Measurements from ENCODE around the gene HELZ. TPM values are rescaled to one million over a fixed set of nuclear protein-coding genes. Genes with fewer than 3 reads are reported as not detected.

Gene HELZ
- total and polyA plus RNA-seq, 5 donors from 2014 or later = 48.3 to 130 (median 56.7) TPM

DNA sequence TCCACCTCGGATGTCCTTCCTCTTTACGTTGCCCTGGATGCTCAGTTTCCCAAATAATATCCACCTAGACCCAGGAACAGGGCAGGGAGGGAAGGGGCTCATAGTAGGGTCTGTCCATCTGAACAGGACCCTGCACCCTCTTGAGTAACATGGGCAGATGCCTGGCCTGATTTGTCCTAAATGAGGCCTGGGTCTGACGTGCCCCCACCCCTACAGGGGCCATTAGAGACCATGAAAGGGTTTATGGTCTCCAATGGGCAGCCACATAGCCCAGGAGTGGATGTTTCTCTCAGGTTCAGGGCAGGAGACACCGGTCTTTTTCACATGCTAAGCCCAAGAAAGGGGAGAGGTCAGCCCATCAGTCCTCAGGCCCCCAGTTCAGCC lies 193.8 kb downstream of the HELZ start:
- Histone ChIP-seq H3K36me3 (ENCODE audit: control insufficient read depth, insufficient read depth, low read length) (no peaks in the 10 kb centered on the region), H3K27ac (ENCODE audit: insufficient read depth, low read length, poor library complexity, severe bottlenecking) (no peak overlapping the region), H3K27me3 (ENCODE audit: control insufficient read depth, insufficient read depth, low read length) (peaks cover 3% of the 10 kb centered on the region), H3K9me3 (ENCODE audit: control insufficient read depth in 2 of 2, low read length in 2 of 2) (peaks cover 18 to 27% of the 10 kb centered on the region in 2 experiments), H3K4me1 (ENCODE audit: control insufficient read depth, insufficient read depth, low read length, poor library complexity, severe bottlenecking) (no peaks in the 10 kb centered on the region), H3K4me3 (ENCODE audit: low read depth, low read length) (no peak overlapping the region)
- no peak for ATAC-seq (ENCODE audit: low read depth in 2 of 2)
- DNase-seq = no peak
- Mint-ChIP-seq H3K4me1 (peaks cover 0 to 3% (median 0%) of the 10 kb centered on the region in 4 donors), H3K4me3 (no peak overlapping the region), H3K27ac (no peak overlapping the region), H3K9me3 (peaks cover 0 to 30% (median 4%) of the 10 kb centered on the region in 7 donors), H3K27me3 (peaks cover 5% of the 10 kb centered on the region), H3K36me3 (no peaks in the 10 kb centered on the region)

DNA sequence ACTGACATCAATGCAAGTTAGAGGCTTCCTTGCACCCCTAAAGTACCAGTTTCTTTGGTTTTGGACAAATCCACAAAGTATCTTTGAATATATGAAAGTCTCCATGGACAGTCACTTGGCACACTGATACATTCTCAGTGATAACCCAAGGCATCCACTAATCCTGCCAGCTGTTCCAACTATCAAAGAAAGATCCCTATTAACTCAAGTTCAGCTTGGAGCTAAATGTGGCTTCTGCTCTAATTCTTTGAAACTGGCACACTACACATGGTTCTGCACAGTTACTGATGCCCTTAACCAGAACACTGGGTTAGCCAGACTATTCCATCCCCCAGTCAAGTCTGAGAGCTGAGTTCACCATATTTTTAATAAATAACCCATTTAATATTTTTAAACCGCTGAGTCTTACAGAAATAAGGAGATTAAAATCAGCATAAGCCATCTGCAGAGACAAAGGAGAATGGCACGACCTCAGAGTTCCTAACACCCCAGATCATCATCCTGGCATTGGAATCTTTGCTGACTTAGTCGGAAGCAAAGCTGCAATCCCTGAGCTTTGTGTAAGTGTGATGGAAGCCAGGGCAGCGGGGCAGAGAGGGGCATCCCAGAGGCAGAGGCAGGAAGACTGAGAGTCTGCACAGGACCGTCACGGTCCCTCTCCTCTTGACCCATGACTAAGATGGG lies 194.4 kb downstream of the HELZ start:
- no peaks in the 10 kb centered on the region for H3K4me1 ChIP-seq (ENCODE audit: control insufficient read depth, insufficient read depth, low read length, poor library complexity, severe bottlenecking)
- H3K36me3 Mint-ChIP-seq = no peaks in the 10 kb centered on the region
- no peaks in the 10 kb centered on the region for H3K36me3 ChIP-seq (ENCODE audit: control insufficient read depth, insufficient read depth, low read length)
- no peak overlapping the region for H3K27ac ChIP-seq (ENCODE audit: insufficient read depth, low read length, poor library complexity, severe bottlenecking)
- no peak overlapping the region for H3K4me3 ChIP-seq (ENCODE audit: low read depth, low read length)
- no peak for DNase-seq
- H3K27me3 ChIP-seq (ENCODE audit: control insufficient read depth, insufficient read depth, low read length) = peaks cover 3% of the 10 kb centered on the region
- no peak overlapping the region for H3K27ac Mint-ChIP-seq
- no peak for ATAC-seq (ENCODE audit: low read depth in 2 of 2)
- no peak overlapping the region for H3K4me3 Mint-ChIP-seq
- peaks cover 5% of the 10 kb centered on the region for H3K27me3 Mint-ChIP-seq
- H3K4me1 Mint-ChIP-seq = peaks cover 0 to 3% (median 0%) of the 10 kb centered on the region in 4 donors
- H3K9me3 ChIP-seq (ENCODE audit: control insufficient read depth in 2 of 2, low read length in 2 of 2) = peaks cover 18 to 27% of the 10 kb centered on the region in 2 experiments
- H3K9me3 Mint-ChIP-seq = peaks cover 0 to 30% (median 4%) of the 10 kb centered on the region in 7 donors

DNA sequence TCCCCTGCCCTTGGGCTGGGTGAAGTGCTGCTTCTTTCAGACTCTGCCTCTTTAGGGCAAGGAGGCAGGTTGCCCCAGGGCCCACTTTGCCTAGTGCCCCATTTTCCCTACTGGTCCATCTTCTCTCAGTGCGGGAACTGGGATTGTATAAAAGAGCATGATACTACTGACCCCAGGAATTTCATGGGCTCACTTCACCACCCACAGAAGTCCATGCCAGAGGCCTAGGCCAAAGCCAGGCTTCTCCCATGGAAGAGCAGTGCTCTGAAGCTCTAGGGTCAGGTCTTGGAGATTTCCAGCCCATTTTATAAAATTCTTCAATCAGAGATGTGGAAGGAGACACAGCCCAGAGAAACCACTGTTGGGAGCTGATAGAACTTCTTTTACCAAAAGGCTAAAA lies 194.9 kb downstream of the HELZ start:
- no peak overlapping the region for H3K27ac Mint-ChIP-seq
- H3K4me1 ChIP-seq (ENCODE audit: control insufficient read depth, insufficient read depth, low read length, poor library complexity, severe bottlenecking) = no peaks in the 10 kb centered on the region
- ATAC-seq (ENCODE audit: low read depth in 2 of 2) = no peak

DNA sequence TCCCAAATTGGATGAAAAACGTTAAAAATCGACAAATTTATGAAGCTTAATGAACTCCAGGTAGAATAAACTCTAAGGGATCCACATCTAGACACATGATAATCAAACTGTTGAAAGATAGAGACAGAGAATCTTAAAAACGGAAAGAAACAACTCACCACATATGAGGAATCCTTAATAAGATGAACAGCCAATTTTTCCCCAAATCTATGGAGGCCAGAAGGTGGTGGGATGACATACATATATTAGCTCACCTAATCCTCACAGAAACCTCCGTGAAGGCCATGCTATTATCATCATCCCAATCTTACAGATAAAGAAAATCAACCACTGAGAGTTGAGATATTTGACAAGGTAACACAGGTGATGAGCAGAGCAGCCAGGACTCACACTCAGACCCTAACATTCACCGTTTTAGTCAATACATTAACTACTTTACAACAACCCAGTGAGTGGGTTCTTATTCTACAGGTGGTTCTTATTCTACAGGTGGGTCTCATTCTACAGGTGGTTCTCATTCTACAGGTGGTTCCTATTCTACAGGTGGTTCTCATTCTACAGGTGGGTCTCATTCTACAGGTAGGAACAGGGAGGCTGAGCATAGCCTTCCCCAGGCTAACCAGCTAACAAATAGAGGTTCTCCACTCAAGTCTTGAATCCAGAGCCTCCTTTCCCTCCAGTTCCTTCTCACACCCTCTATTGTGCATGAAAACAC lies 195.8 kb downstream of the HELZ start:
- Histone ChIP-seq H3K36me3 (ENCODE audit: control insufficient read depth, insufficient read depth, low read length) (no peaks in the 10 kb centered on the region), H3K4me3 (ENCODE audit: low read depth, low read length) (no peak overlapping the region), H3K9me3 (ENCODE audit: control insufficient read depth in 2 of 2, low read length in 2 of 2) (peaks cover 18 to 27% of the 10 kb centered on the region in 2 experiments), H3K27me3 (ENCODE audit: control insufficient read depth, insufficient read depth, low read length) (peaks cover 3% of the 10 kb centered on the region), H3K4me1 (ENCODE audit: control insufficient read depth, insufficient read depth, low read length, poor library complexity, severe bottlenecking) (no peaks in the 10 kb centered on the region), H3K27ac (ENCODE audit: insufficient read depth, low read length, poor library complexity, severe bottlenecking) (no peak overlapping the region)
- Mint-ChIP-seq H3K4me3 (no peak overlapping the region), H3K9me3 (peaks cover 0 to 30% (median 4%) of the 10 kb centered on the region in 7 donors), H3K4me1 (no peaks in the 10 kb centered on the region), H3K27ac (no peak overlapping the region), H3K36me3 (no peaks in the 10 kb centered on the region), H3K27me3 (peaks cover 5% of the 10 kb centered on the region)
- ATAC-seq (ENCODE audit: low read depth in 2 of 2) (no peak), DNase-seq (no peak)

More for the DNA sequence above, 194.9 kb downstream of the HELZ start:
- Mint-ChIP-seq H3K4me1 (peaks cover 0 to 3% (median 0%) of the 10 kb centered on the region in 4 donors), H3K36me3 (no peaks in the 10 kb centered on the region), H3K9me3 (peaks cover 0 to 30% (median 4%) of the 10 kb centered on the region in 7 donors), H3K4me3 (no peak overlapping the region), H3K27me3 (peaks cover 5% of the 10 kb centered on the region)
- Histone ChIP-seq H3K27ac (ENCODE audit: insufficient read depth, low read length, poor library complexity, severe bottlenecking) (no peak overlapping the region), H3K27me3 (ENCODE audit: control insufficient read depth, insufficient read depth, low read length) (peaks cover 3% of the 10 kb centered on the region), H3K9me3 (ENCODE audit: control insufficient read depth in 2 of 2, low read length in 2 of 2) (peaks cover 18 to 27% of the 10 kb centered on the region in 2 experiments), H3K4me3 (ENCODE audit: low read depth, low read length) (no peak overlapping the region), H3K36me3 (ENCODE audit: control insufficient read depth, insufficient read depth, low read length) (no peaks in the 10 kb centered on the region)
- no peak for DNase-seq

DNA sequence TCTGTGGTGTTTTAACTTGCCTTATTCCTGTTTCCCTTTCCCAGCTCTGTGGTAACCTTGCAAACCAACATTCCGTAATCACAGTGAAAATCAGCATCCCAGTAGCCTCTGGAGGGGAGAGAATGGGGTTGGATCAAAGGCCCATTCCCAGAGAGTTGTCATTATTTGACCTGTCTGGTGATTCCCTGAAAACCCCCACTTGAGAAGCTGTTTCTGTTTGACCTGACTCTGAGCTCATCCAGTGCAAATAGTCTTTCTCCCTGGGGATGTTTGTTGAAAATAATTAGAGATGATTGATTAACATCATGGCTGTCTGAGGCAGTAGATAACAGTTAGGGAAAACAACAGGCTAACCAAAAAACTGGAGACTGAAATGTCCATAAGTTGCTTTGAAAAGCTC lies 197.6 kb downstream of the HELZ start:
- no peak overlapping the region for H3K4me3 ChIP-seq (ENCODE audit: low read depth, low read length)

DNA sequence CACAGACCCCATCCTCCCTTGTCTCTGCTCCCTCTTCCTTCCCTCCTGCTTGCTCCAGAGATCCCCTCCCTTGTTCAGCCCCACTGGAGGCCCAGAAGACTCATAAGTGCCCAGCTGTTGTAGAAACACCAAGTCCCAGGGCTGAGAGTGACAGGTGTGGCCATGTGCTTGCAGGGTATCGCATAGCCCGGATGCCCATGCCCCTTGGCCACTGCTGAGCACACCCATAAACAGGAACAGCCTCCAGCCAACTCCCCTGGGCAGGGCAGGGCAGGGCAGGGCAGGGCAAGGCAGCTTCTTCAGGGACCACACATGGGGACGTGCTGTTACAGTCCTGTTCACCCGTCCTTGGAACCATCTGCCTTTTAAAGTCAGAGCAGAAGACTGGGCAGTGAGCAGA lies 198.6 kb downstream of the HELZ start:
- DNase-seq (no peak), ATAC-seq (ENCODE audit: low read depth in 2 of 2) (no peak)
- no peak overlapping the region for H3K27ac Mint-ChIP-seq
- H3K4me1 Mint-ChIP-seq = no peaks in the 10 kb centered on the region
- H3K9me3 Mint-ChIP-seq = peaks cover 0 to 30% (median 4%) of the 10 kb centered on the region in 7 donors
- H3K36me3 Mint-ChIP-seq = no peaks in the 10 kb centered on the region
- Histone ChIP-seq H3K27ac (ENCODE audit: insufficient read depth, low read length, poor library complexity, severe bottlenecking) (no peak overlapping the region), H3K36me3 (ENCODE audit: control insufficient read depth, insufficient read depth, low read length) (no peaks in the 10 kb centered on the region), H3K27me3 (ENCODE audit: control insufficient read depth, insufficient read depth, low read length) (peaks cover 3% of the 10 kb centered on the region), H3K9me3 (ENCODE audit: control insufficient read depth in 2 of 2, low read length in 2 of 2) (peaks cover 18 to 27% of the 10 kb centered on the region in 2 experiments), H3K4me1 (ENCODE audit: control insufficient read depth, insufficient read depth, low read length, poor library complexity, severe bottlenecking) (no peaks in the 10 kb centered on the region), H3K4me3 (ENCODE audit: low read depth, low read length) (no peak overlapping the region)
- H3K27me3 Mint-ChIP-seq = peaks cover 5% of the 10 kb centered on the region
- no peak overlapping the region for H3K4me3 Mint-ChIP-seq

More for the DNA sequence above, 197.6 kb downstream of the HELZ start:
- ATAC-seq (ENCODE audit: low read depth in 2 of 2) (no peak), DNase-seq (no peak)
- Mint-ChIP-seq H3K4me3 (no peak overlapping the region), H3K27ac (no peak overlapping the region), H3K9me3 (peaks cover 0 to 30% (median 4%) of the 10 kb centered on the region in 7 donors), H3K4me1 (no peaks in the 10 kb centered on the region), H3K36me3 (no peaks in the 10 kb centered on the region), H3K27me3 (peaks cover 5% of the 10 kb centered on the region)
- no peak overlapping the region for H3K27ac ChIP-seq (ENCODE audit: insufficient read depth, low read length, poor library complexity, severe bottlenecking)
- peaks cover 3% of the 10 kb centered on the region for H3K27me3 ChIP-seq (ENCODE audit: control insufficient read depth, insufficient read depth, low read length)
- no peaks in the 10 kb centered on the region for H3K4me1 ChIP-seq (ENCODE audit: control insufficient read depth, insufficient read depth, low read length, poor library complexity, severe bottlenecking)
- no peaks in the 10 kb centered on the region for H3K36me3 ChIP-seq (ENCODE audit: control insufficient read depth, insufficient read depth, low read length)
- peaks cover 18 to 27% of the 10 kb centered on the region in 2 experiments for H3K9me3 ChIP-seq (ENCODE audit: control insufficient read depth in 2 of 2, low read length in 2 of 2)

DNA sequence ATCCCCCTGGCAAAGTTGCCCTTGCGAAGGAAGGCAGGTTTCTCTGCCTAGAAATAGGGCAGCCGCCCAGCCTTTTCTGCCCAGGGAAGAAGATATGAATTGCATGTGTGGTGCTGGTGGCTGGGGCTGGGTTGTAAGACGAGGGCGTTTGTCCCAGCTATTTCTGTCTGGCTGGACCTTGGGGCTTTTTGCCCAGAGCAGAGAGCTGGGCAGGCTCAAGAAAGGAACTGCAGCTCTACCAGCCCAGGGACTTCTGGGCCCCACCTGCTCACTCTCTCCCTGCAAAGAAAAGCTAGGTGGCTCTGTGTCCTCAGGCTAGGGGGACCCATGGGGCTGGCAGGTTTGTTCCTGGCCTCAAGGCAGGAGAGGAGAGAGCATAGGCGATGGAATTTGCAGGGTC lies 200.1 kb downstream of the HELZ start:
- H3K36me3 Mint-ChIP-seq = no peaks in the 10 kb centered on the region
- no peak overlapping the region for H3K27ac ChIP-seq (ENCODE audit: insufficient read depth, low read length, poor library complexity, severe bottlenecking)

More for the DNA sequence above, 200.1 kb downstream of the HELZ start:
- Mint-ChIP-seq H3K4me3 (no peak overlapping the region), H3K27me3 (peaks cover 5% of the 10 kb centered on the region), H3K27ac (no peak overlapping the region), H3K9me3 (peaks cover 0 to 28% (median 3%) of the 10 kb centered on the region in 7 donors), H3K4me1 (no peaks in the 10 kb centered on the region)
- Histone ChIP-seq H3K36me3 (ENCODE audit: control insufficient read depth, insufficient read depth, low read length) (no peaks in the 10 kb centered on the region), H3K27me3 (ENCODE audit: control insufficient read depth, insufficient read depth, low read length) (peaks cover 3% of the 10 kb centered on the region), H3K4me3 (ENCODE audit: low read depth, low read length) (no peak overlapping the region), H3K9me3 (ENCODE audit: control insufficient read depth in 2 of 2, low read length in 2 of 2) (peaks cover 18 to 27% of the 10 kb centered on the region in 2 experiments), H3K4me1 (ENCODE audit: control insufficient read depth, insufficient read depth, low read length, poor library complexity, severe bottlenecking) (no peaks in the 10 kb centered on the region)
- DNase-seq (no peak), ATAC-seq (ENCODE audit: low read depth in 2 of 2) (no peak)

All from CD4-positive, CD25-positive, alpha-beta regulatory T cell (primary cell).